ENCODE results near the gene GUCY1B1.

DNA sequence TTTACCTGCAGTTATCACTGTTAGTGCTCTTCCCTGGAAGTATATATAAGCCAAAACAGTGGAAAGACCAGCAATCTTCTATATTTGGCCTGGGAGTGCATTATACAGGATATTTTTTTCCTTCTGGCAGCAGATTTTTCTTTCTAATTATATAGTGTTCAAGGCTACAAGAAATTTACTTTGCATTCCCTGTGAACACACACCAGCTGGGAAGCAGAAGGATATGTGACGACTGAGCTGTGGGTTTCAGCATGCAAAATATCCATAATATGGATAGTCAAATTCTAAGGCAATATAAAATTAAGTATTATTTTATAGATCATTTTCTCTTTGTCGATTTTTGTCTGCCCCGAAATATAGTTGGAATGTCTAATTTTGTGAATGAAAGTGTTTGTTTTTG lies 31.2 kb downstream of the GUCY1B1 start:
- TF ChIP-seq CTCF (IDR thresholded peaks at IDR 0.05) = no peak
- no peak for TF ChIP-seq POLR2A (IDR thresholded peaks at IDR 0.05)

Measured in esophagus squamous epithelium (tissue), 4 donors.